ENCODE results near the gene RAP1GAP. TPM values are rescaled to one million over a fixed set of nuclear protein-coding genes. Genes with fewer than 3 reads are reported as not detected.
A peak's percentile ranks its signal among the peaks of the same experiment; 100 is the strongest.

Gene RAP1GAP
- total and polyA plus RNA-seq, 2 experiments from 2014 or later: 0.41 to 0.97 TPM

DNA sequence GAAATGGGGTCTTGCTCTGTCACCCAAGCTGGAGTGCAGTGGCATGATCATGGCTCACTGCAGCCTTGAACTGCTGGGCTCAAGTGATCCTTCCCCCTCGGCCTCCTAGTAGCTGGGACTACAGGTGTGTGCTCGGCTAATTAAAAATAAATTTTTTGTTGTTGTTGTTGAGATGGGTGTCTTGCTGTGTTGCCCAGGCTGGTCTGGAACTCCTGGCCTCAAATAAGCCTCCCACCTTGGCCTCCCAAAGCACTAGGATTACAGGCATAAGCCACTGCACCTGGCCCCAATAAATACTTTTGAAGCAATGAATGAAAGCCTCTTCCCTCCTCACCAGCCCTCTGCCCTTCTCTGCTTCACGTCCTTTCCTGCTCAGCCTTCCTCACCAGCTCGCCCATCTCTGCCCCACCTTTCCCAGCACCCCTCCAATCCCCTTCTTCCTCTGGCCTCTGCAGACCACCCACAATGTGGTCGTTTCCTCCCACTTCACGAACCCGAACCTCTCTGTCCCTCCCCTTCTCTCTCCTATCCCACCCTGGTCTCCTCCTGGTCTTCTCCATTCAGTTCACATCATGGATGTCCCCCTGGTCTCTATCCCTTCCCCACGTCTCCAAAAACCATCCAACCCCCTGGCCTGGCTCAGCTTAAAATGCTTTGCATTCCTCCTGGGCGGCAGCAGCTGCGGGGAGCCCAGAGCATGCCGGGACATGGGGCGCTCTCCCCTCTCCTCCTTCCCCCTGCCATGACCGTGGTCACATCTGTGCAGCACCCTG, 38.4 kb downstream of the RAP1GAP start:
- Histone ChIP-seq H3K27ac (no peak overlapping the region), H3K4me1 (ENCODE audit: insufficient read depth) (no peaks in the 10 kb centered on the region), H3F3A (ENCODE audit: insufficient read depth) (no peaks in the 10 kb centered on the region), H2AFZ (no peak overlapping the region), H3K36me3 (ENCODE audit: low read depth) (no peaks in the 10 kb centered on the region), H3K4me3 (no peak overlapping the region), H4K20me1 (ENCODE audit: insufficient read depth) (no peaks in the 10 kb centered on the region), H3K9me3 (ENCODE audit: low read depth) (no peaks in the 10 kb centered on the region), H3K9me2 (ENCODE audit: insufficient read depth) (no peaks in the 10 kb centered on the region), H3K9ac (no peak overlapping the region), H3K27me3 (replicated peaks; ENCODE audit: insufficient read depth) (peaks cover 25% of the 10 kb centered on the region), H3K4me2 (ENCODE audit: unreplicated experiment) (no peak overlapping the region), H3K79me2 (ENCODE audit: insufficient read depth) (no peaks in the 10 kb centered on the region)
- no peak for DNase-seq
- 23 to 24% methylated on average over 13 of the region's 13 CpGs for WGBS, 2 experiments (ENCODE audit: low coverage in 1 of 2, low lambda C conversion rate in 2 of 2, missing lambda C conversion rate in 2 of 2)
- TF ChIP-seq EZH2 (IDR thresholded peaks at IDR 0.05; ENCODE audit: insufficient read depth, poor library complexity, severe bottlenecking): no peak
- no peak for TF ChIP-seq EZH2phosphoT487 (IDR thresholded peaks at IDR 0.05; ENCODE audit: insufficient read depth, low read depth)
- in situ Hi-C loops (cut with MboI): no loop called here

DNA sequence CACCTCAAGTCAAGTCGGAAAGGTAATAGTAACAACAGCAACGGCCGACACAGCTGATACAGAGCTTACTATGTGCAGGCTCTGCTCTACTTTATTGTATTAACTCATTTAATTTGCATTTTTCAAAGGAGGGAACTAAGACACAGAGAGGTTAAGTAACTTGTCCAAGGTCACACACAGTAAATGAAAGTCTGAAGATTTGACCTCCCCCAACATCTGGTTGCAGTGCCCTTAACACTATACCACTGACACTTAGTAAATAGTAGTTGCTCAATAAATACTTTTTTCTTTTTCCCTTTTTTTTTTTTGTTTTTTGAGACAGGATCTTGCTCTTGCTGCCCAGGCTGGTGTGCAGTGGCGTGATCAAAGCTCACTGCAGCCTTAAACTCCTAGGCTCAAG, 39.2 kb downstream of the RAP1GAP start:
- Histone ChIP-seq H3K9me2 (ENCODE audit: insufficient read depth) (no peaks in the 10 kb centered on the region), H3F3A (ENCODE audit: insufficient read depth) (no peaks in the 10 kb centered on the region), H3K4me1 (ENCODE audit: insufficient read depth) (no peaks in the 10 kb centered on the region), H3K9ac (no peak overlapping the region), H3K4me3 (no peak overlapping the region), H3K27me3 (replicated peaks; ENCODE audit: insufficient read depth) (peaks cover 30% of the 10 kb centered on the region), H3K4me2 (ENCODE audit: unreplicated experiment) (no peak overlapping the region), H3K36me3 (ENCODE audit: low read depth) (no peaks in the 10 kb centered on the region), H3K79me2 (ENCODE audit: insufficient read depth) (no peaks in the 10 kb centered on the region), H2AFZ (no peak overlapping the region), H4K20me1 (ENCODE audit: insufficient read depth) (no peaks in the 10 kb centered on the region), H3K27ac (no peak overlapping the region), H3K9me3 (ENCODE audit: low read depth) (no peaks in the 10 kb centered on the region)
- TF ChIP-seq EZH2phosphoT487 (IDR thresholded peaks at IDR 0.05; ENCODE audit: insufficient read depth, low read depth) (no peak), EZH2 (IDR thresholded peaks at IDR 0.05; ENCODE audit: insufficient read depth, poor library complexity, severe bottlenecking) (no peak)
- 42 to 72% methylated on average over 4 of the region's 4 CpGs for WGBS, 2 experiments (ENCODE audit: low coverage in 1 of 2, low lambda C conversion rate in 2 of 2, missing lambda C conversion rate in 2 of 2)
- no peak for DNase-seq
- in situ Hi-C loops (cut with MboI): no loop called here

DNA sequence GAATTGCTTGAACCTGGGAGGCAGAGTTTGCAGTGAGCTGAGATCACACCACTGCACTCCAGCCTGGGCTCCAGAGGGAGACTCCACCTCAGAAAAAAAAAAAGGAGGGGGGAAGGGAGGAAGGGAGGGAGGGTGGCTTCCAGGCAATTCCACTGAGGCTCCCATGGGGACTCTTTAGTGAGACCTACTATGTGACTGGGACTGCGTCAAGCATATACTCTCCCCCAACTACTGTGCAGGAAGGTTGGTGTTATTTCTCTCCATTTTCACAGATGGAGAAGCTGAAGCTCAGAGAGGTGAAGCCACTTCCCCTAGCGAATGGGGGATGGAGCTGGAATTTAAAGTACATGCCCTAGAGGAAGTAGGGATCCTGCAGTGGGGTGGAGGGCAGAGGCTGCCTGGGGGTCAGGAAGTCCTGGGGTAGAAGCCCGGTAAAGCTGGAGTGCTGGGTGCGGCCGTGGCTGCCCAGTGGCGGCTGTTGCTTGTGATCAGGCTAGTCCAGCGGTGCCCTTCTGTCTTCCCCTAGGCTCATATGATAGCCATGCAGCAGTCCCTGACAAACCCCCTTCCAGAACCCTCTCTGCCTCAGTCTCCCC, 40.3 kb downstream of the RAP1GAP start:
- WGBS, 2 experiments (ENCODE audit: low coverage in 1 of 2, low lambda C conversion rate in 2 of 2, missing lambda C conversion rate in 2 of 2): 55 to 56% methylated on average over 7 of the region's 7 CpGs
- Histone ChIP-seq H4K20me1 (ENCODE audit: insufficient read depth) (no peaks in the 10 kb centered on the region), H3K36me3 (ENCODE audit: low read depth) (no peaks in the 10 kb centered on the region), H3K4me2 (ENCODE audit: unreplicated experiment) (no peak overlapping the region), H3K9me3 (ENCODE audit: low read depth) (no peaks in the 10 kb centered on the region), H3K9me2 (ENCODE audit: insufficient read depth) (no peaks in the 10 kb centered on the region), H3K4me3 (no peak overlapping the region), H3K79me2 (ENCODE audit: insufficient read depth) (no peaks in the 10 kb centered on the region), H3K27ac (no peak overlapping the region), H3K27me3 (replicated peaks; ENCODE audit: insufficient read depth) (peaks cover 30% of the 10 kb centered on the region), H3K9ac (no peak overlapping the region), H2AFZ (no peak overlapping the region), H3K4me1 (ENCODE audit: insufficient read depth) (no peaks in the 10 kb centered on the region), H3F3A (ENCODE audit: insufficient read depth) (no peaks in the 10 kb centered on the region)
- in situ Hi-C loops (cut with MboI): no loop called here
- no peak for DNase-seq
- TF ChIP-seq EZH2phosphoT487 (IDR thresholded peaks at IDR 0.05; ENCODE audit: insufficient read depth, low read depth) (no peak), EZH2 (IDR thresholded peaks at IDR 0.05; ENCODE audit: insufficient read depth, poor library complexity, severe bottlenecking) (no peak)

DNA sequence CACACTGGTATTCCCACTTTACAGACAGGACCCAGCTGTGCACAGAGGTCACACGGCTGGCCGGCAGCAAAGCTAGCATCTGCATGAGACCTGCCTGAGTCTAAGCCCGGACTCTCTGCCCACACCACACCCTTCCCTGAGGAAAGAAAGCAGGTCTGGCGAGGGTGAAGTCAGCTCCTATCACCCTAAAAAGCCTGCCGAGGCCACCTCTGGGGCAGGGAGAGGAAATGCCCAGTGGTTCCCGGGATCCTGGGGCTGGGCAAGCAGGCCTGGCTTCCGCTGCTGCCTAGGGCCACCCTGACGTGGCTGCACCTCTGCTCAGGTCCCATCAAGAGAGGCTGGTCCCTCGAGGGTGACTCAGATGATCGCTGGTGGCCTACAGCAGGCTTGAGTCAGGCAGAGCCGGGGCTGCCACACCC, 42.2 kb downstream of the RAP1GAP start:
- Histone ChIP-seq H3K4me3 (no peak overlapping the region), H3K27ac (no peak overlapping the region), H2AFZ (no peak overlapping the region), H3K4me1 (ENCODE audit: insufficient read depth) (no peaks in the 10 kb centered on the region), H3F3A (ENCODE audit: insufficient read depth) (no peaks in the 10 kb centered on the region), H3K9me2 (ENCODE audit: insufficient read depth) (no peaks in the 10 kb centered on the region), H3K9ac (no peak overlapping the region), H3K36me3 (ENCODE audit: low read depth) (no peaks in the 10 kb centered on the region), H3K27me3 (replicated peaks; ENCODE audit: insufficient read depth) (peaks cover 25% of the 10 kb centered on the region), H3K9me3 (ENCODE audit: low read depth) (no peaks in the 10 kb centered on the region), H3K4me2 (ENCODE audit: unreplicated experiment) (no peak overlapping the region), H3K79me2 (ENCODE audit: insufficient read depth) (no peaks in the 10 kb centered on the region), H4K20me1 (ENCODE audit: insufficient read depth) (no peaks in the 10 kb centered on the region)
- peak; percentile 6 for DNase-seq
- TF ChIP-seq EZH2phosphoT487 (IDR thresholded peaks at IDR 0.05; ENCODE audit: insufficient read depth, low read depth) (no peak), EZH2 (IDR thresholded peaks at IDR 0.05; ENCODE audit: insufficient read depth, poor library complexity, severe bottlenecking) (no peak)
- in situ Hi-C loops (cut with MboI): no loop called here
- 72 to 78% methylated on average over 11 of the region's 11 CpGs for WGBS, 2 experiments (ENCODE audit: low coverage in 1 of 2, low lambda C conversion rate in 2 of 2, missing lambda C conversion rate in 2 of 2)
